GM13976 (cell line): ENCODE data around the gene FHDC1.

Experiments
- DNase-seq: peaks from one replicate; pipeline ENCODE4 v3.0.0; 2012; ENCODE audit warnings: low spot score
- CTCF ChIP-seq: IDR thresholded peaks from 2 replicates; pipeline ENCODE4 v1.5.1; 2012; ENCODE audit warnings: borderline replicate concordance, mild to moderate bottlenecking; ENCODE audit not compliant: insufficient read depth; ENCODE audit errors: extremely low read depth, missing control alignments, control extremely low read depth
- in situ Hi-C: fragments of 300-500 bp; cut with MboI; formaldehyde crosslinking; loops from one replicate; pipeline ENCODE4 v1.12.0; 2022; ENCODE audit warnings: low sequenced_read_pairs, mixed read lengths, inconsistent platforms; ENCODE audit not compliant: unreplicated experiment

FHDC1 gene

GRCh38 chr4:152981278-152981677 lies 45.2 kb downstream of the FHDC1 start:
- TF ChIP-seq CTCF = no peak
- in situ Hi-C loops = no loop called here
- no peak for DNase-seq

- no peak for DNase-seq
- no peak for TF ChIP-seq CTCF
- in situ Hi-C loops = no loop called here
Measured at GRCh38 chr4:152981842-152982241, 45.7 kb downstream of the FHDC1 start.

- no peak for TF ChIP-seq CTCF
- in situ Hi-C loops = no loop called here
- no peak for DNase-seq
Measured at GRCh38 chr4:152983221-152983620, 47.1 kb downstream of the FHDC1 start.

- in situ Hi-C loops = no loop called here
- TF ChIP-seq CTCF = no peak
- DNase-seq = no peak
Measured at GRCh38 chr4:152983774-152984411, 47.8 kb downstream of the FHDC1 start.

- no peak for DNase-seq
- no peak for TF ChIP-seq CTCF
- in situ Hi-C loops = no loop called here
Measured at GRCh38 chr4:152988721-152989553, 52.8 kb downstream of the FHDC1 start.

- TF ChIP-seq CTCF = no peak
- in situ Hi-C loops = no loop called here
- no peak for DNase-seq
Measured at GRCh38 chr4:152989554-152989970, 53.4 kb downstream of the FHDC1 start.
